Liver (tissue), 9 donors: ENCODE measurements around the gene BUB3. TPM values are rescaled to one million over a fixed set of nuclear protein-coding genes. Genes with fewer than 3 reads are reported as not detected.

Experiments
- DNase-seq: peaks from one replicate; pipeline ENCODE4 v3.0.0-alpha.2; 2017; ENCODE audit warnings: low spot score
- H3K27ac ChIP-seq, 2 donors: one replicate each; pipeline ENCODE4 v1.7.0; 2013; ENCODE audit warnings: inconsistent platforms in 2 of 2, low read length in 2 of 2, control low read depth in 1 of 2, low read depth in 1 of 2, mild to moderate bottlenecking in 1 of 2
- H3K27me3 ChIP-seq, 4 donors: one replicate each; pipeline versions ENCODE4 v1.6.1 to v1.7.0; 2013; ENCODE audit warnings: low read length in 3 of 4, inconsistent platforms in 1 of 4, mild to moderate bottlenecking in 1 of 4, moderate library complexity in 1 of 4; ENCODE audit not compliant: control insufficient read depth in 4 of 4, insufficient read depth in 4 of 4
- H3K36me3 ChIP-seq, 4 donors: one replicate each; pipeline versions ENCODE4 v1.6.1 to v1.7.0; 2013; ENCODE audit warnings: low read length in 3 of 4, mild to moderate bottlenecking in 3 of 4, low read depth in 1 of 4, moderate library complexity in 1 of 4; ENCODE audit not compliant: control insufficient read depth in 4 of 4, insufficient read depth in 3 of 4
- H3K4me1 ChIP-seq, 4 donors: one replicate each; pipeline versions ENCODE4 v1.6.1 to v1.7.0; 2013; ENCODE audit warnings: low read length in 3 of 4, mild to moderate bottlenecking in 3 of 4, moderate library complexity in 1 of 4; ENCODE audit not compliant: control insufficient read depth in 4 of 4, insufficient read depth in 4 of 4
- H3K4me3 ChIP-seq, 3 donors: one replicate each; pipeline versions ENCODE4 v1.6.1 to v1.7.0; 2013; ENCODE audit warnings: low read length in 3 of 3, control low read depth in 1 of 3, low read depth in 1 of 3, mild to moderate bottlenecking in 1 of 3
- H3K9ac ChIP-seq, 2 donors: one replicate each; pipeline ENCODE4 v1.7.0; 2013; ENCODE audit warnings: low read length in 2 of 2, mild to moderate bottlenecking in 2 of 2, moderate library complexity in 2 of 2, control low read depth in 1 of 2, low read depth in 1 of 2
- H3K9me3 ChIP-seq, 4 donors: one replicate each; pipeline versions ENCODE4 v1.6.1 to v1.7.0; 2013; ENCODE audit warnings: low read length in 3 of 4; ENCODE audit not compliant: control insufficient read depth in 4 of 4
- FOXA1 ChIP-seq: IDR thresholded peaks from 2 replicates; pipeline ENCODE4 v1.6.1; 2016; ENCODE audit warnings: antibody characterized with exemption
- FOXA2 ChIP-seq: IDR thresholded peaks from 2 replicates; pipeline ENCODE4 v1.6.1; 2016; ENCODE audit warnings: antibody characterized with exemption
- GABPA ChIP-seq, 2 donors: IDR thresholded peaks in 1 of 2; conservative IDR thresholded peaks in 1 of 2; 2 replicates each; pipeline ENCODE4 v1.6.1; 2016; ENCODE audit warnings: antibody characterized with exemption in 2 of 2, mild to moderate bottlenecking in 1 of 2, moderate library complexity in 1 of 2
- HNF4A ChIP-seq, 2 donors: conservative IDR thresholded peaks; 2 replicates each; pipeline ENCODE4 v1.6.1; 2016; ENCODE audit warnings: antibody characterized with exemption in 2 of 2, mild to moderate bottlenecking in 2 of 2
- HNF4G ChIP-seq: IDR thresholded peaks from 2 replicates; pipeline ENCODE4 v1.6.1; 2016; ENCODE audit warnings: antibody characterized with exemption
- RAD21 ChIP-seq, 2 donors: IDR thresholded peaks; 2 replicates each; pipeline ENCODE4 v1.6.1; 2016; ENCODE audit warnings: antibody characterized with exemption in 2 of 2, mild to moderate bottlenecking in 2 of 2
- RXRA ChIP-seq, 2 donors: IDR thresholded peaks; 2 replicates each; pipeline ENCODE4 v1.6.1; 2017 to 2018; ENCODE audit warnings: antibody characterized with exemption in 2 of 2, mild to moderate bottlenecking in 1 of 2
- TAF1 ChIP-seq: conservative IDR thresholded peaks from 2 replicates; pipeline ENCODE4 v1.6.1; 2016; ENCODE audit warnings: antibody characterized with exemption, mild to moderate bottlenecking
- WGBS: extraction: QIAGEN DNeasy Blood & Tissue Kit; methylation state at CpG from one replicate; pipeline ENCODE4 v1.1.7; 2013; 5-methylcytosine and 5-hydroxymethylcytosine counted together
- polyA plus RNA-seq, 2 donors: library from polyadenylated mRNA; stranded (reverse) in 1 of 2; unstranded in 1 of 2; fragments of 200-250 nt in 1 of 2; fragments of >200 nt in 1 of 2; fragmentation: Nextera tagmentation in 1 of 2; extraction: Ambion mirVana in 1 of 2; gene quantifications; one replicate each; pipeline versions ENCODE4 v1.2.1 to v1.2.3, GENCODE V29; 2013 to 2015
- total RNA-seq, 2 donors: library from RNA; depleted of rRNA; stranded (reverse); fragments of >200 nt; gene quantifications; one replicate each; pipeline ENCODE4 v1.2.3, GENCODE V29; 2014
- TF ChIP-seq, protein P1 (sequence below): IDR thresholded peaks from 2 replicates; pipeline ENCODE4 v1.6.1; 2016; ENCODE audit warnings: antibody characterized with exemption
- TF ChIP-seq, protein P2 (sequence below): fragments of 150-350 bp; IDR thresholded peaks from 2 replicates; pipeline ENCODE4 v1.5.1; 2017; ENCODE audit warnings: improper control_type of control experiment, low read depth, low read length; ENCODE audit not compliant: missing input control
- TF ChIP-seq, protein P3 (sequence below): IDR thresholded peaks from 2 replicates; pipeline ENCODE4 v1.6.1; 2016; ENCODE audit warnings: antibody characterized with exemption
- TF ChIP-seq, protein P4 (sequence below): IDR thresholded peaks from 2 replicates; pipeline ENCODE4 v1.6.1; 2016; ENCODE audit warnings: antibody characterized with exemption
- TF ChIP-seq, protein P5 (sequence below): IDR thresholded peaks from 2 replicates; pipeline ENCODE4 v1.6.1; 2016; ENCODE audit warnings: antibody characterized with exemption, mild to moderate bottlenecking
- donor health status: healthy.
- donor health status: healthy.
- donor health status: healthy.
- donor health status: healthy.
- donor health status: healthy.

The BUB3 gene
- total and polyA plus RNA-seq, 4 donors = 27.1 to 90.9 (median 41.6) TPM

DNA sequence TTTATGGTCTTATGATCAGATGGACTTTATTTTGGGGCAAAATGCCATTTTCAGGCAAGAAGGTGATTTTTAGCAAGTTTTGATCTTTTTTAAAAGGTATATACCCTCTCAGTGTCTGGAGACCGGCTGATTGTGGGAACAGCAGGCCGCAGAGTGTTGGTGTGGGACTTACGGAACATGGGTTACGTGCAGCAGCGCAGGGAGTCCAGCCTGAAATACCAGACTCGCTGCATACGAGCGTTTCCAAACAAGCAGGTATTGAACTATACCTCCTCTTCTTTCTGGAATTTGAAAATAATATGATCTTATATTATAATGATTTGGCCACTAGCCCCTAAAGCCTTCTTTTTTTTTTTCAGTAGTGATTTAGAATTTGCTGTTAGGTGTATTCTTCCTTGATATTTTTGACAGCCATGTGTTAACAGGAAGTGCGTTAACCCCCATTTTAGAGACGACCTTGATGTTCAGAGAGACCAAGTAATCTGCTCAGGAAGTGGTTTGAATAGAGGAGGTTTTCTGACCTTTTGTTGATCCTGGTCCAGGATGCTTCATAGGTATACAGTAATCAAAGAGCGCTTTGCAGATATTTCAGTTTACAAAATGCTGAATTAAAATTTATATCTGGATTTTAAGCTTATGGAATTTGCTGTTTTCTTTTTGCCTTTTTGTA lies 6.2 kb downstream of the BUB3 start:
- Histone ChIP-seq H3K27me3 (no peaks in the 10 kb centered on the region), H3K9me3 (no peaks in the 10 kb centered on the region), H3K36me3 (peaks cover 4 to 52% (median 42%) of the 10 kb centered on the region in 4 donors), H3K4me3 (no peak overlapping the region), H3K4me1 (peaks cover 0 to 9% (median 4%) of the 10 kb centered on the region in 4 donors), H3K27ac (no peak overlapping the region), H3K9ac (no peak overlapping the region)
- WGBS = 90% methylated on average over 11 of the region's 11 CpGs
- DNase-seq = no peak
- TF ChIP-seq FOXA2 (no peak), HNF4A (conservative IDR thresholded peaks at IDR 0.05) (no peak), TAF1 (no peak)
- TF ChIP-seq, protein P1, sequence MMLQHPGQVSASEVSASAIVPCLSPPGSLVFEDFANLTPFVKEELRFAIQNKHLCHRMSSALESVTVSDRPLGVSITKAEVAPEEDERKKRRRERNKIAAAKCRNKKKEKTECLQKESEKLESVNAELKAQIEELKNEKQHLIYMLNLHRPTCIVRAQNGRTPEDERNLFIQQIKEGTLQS = no peak
- TF ChIP-seq, protein P2, sequence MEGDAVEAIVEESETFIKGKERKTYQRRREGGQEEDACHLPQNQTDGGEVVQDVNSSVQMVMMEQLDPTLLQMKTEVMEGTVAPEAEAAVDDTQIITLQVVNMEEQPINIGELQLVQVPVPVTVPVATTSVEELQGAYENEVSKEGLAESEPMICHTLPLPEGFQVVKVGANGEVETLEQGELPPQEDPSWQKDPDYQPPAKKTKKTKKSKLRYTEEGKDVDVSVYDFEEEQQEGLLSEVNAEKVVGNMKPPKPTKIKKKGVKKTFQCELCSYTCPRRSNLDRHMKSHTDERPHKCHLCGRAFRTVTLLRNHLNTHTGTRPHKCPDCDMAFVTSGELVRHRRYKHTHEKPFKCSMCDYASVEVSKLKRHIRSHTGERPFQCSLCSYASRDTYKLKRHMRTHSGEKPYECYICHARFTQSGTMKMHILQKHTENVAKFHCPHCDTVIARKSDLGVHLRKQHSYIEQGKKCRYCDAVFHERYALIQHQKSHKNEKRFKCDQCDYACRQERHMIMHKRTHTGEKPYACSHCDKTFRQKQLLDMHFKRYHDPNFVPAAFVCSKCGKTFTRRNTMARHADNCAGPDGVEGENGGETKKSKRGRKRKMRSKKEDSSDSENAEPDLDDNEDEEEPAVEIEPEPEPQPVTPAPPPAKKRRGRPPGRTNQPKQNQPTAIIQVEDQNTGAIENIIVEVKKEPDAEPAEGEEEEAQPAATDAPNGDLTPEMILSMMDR = no peak

DNA sequence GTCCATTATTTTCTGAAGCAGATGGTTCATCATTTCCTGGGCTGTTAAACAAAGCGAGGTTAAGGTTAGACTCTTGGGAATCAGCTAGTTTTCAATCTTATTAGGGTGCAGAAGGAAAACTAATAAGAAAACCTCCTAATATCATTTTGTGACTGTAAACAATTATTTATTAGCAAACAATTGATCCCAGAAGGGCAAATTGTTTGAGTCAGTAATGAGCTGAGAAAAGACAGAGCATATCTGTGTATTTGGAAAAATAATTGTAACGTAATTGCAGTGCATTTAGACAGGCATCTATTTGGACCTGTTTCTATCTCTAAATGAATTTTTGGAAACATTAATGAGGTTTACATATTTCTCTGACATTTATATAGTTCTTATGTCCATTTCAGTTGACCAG lies 10.1 kb downstream of the BUB3 start:
- no peaks in the 10 kb centered on the region for H3K4me1 ChIP-seq
- DNase-seq = no peak
- 97% methylated on average over 2 of the region's 2 CpGs for WGBS
- H3K9me3 ChIP-seq = no peaks in the 10 kb centered on the region
- H3K9ac ChIP-seq = no peak overlapping the region
- peaks cover 9 to 42% (median 38%) of the 10 kb centered on the region in 4 donors for H3K36me3 ChIP-seq
- H3K4me3 ChIP-seq = no peak overlapping the region
- H3K27me3 ChIP-seq = no peaks in the 10 kb centered on the region
- no peak overlapping the region for H3K27ac ChIP-seq
- TF ChIP-seq RAD21 (IDR thresholded peaks at IDR 0.05) = no peak

DNA sequence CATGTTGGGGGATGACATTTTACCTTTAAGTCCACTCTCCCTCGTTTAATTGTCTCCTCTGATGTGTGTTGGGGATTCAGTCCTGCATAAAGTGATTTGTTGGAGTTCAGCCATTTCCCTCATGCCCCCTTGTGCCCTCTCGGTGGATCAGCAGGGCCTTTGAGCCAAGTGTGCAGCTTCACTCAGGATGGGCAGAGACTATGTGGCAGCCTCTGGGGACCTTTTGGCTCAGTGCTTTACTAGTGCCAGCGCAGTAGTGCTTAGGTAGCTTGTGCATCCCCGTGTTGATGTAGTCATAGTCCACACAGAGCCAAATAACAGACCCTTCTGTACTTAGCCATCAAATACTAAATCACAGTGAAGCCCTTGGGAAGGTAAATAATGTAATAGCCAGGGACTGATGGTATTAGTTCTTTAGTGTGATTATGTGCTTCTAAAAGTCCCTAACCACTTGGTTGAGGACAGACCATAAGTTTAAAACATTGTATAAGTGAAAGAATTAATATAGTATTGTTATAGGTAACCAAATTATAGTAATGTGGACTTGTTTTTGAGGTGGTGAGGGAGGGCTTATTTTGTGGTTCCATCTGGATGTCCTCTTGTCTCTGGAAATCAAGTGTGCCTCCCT lies 11.4 kb downstream of the BUB3 start:
- Histone ChIP-seq H3K4me1 (peaks cover 0 to 3% (median 2%) of the 10 kb centered on the region in 4 donors), H3K36me3 (peaks cover 9 to 42% (median 35%) of the 10 kb centered on the region in 4 donors), H3K27me3 (no peaks in the 10 kb centered on the region), H3K9ac (no peak overlapping the region), H3K9me3 (no peaks in the 10 kb centered on the region), H3K4me3 (no peak overlapping the region), H3K27ac (no peak overlapping the region)
- no peak for TF ChIP-seq HNF4G
- TF ChIP-seq, protein P3, sequence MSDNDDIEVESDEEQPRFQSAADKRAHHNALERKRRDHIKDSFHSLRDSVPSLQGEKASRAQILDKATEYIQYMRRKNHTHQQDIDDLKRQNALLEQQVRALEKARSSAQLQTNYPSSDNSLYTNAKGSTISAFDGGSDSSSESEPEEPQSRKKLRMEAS = no peak
- TF ChIP-seq, protein P1 = no peak
- TF ChIP-seq GABPA (IDR thresholded peaks at IDR 0.05 in 1 of 2, conservative IDR thresholded peaks at IDR 0.05 in 1 of 2) = no peak
- TF ChIP-seq, protein P4, sequence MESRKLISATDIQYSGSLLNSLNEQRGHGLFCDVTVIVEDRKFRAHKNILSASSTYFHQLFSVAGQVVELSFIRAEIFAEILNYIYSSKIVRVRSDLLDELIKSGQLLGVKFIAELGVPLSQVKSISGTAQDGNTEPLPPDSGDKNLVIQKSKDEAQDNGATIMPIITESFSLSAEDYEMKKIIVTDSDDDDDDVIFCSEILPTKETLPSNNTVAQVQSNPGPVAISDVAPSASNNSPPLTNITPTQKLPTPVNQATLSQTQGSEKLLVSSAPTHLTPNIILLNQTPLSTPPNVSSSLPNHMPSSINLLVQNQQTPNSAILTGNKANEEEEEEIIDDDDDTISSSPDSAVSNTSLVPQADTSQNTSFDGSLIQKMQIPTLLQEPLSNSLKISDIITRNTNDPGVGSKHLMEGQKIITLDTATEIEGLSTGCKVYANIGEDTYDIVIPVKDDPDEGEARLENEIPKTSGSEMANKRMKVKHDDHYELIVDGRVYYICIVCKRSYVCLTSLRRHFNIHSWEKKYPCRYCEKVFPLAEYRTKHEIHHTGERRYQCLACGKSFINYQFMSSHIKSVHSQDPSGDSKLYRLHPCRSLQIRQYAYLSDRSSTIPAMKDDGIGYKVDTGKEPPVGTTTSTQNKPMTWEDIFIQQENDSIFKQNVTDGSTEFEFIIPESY = no peak
- no peak for TF ChIP-seq RXRA (IDR thresholded peaks at IDR 0.05)
- no peak for TF ChIP-seq FOXA1
- TF ChIP-seq, protein P5, sequence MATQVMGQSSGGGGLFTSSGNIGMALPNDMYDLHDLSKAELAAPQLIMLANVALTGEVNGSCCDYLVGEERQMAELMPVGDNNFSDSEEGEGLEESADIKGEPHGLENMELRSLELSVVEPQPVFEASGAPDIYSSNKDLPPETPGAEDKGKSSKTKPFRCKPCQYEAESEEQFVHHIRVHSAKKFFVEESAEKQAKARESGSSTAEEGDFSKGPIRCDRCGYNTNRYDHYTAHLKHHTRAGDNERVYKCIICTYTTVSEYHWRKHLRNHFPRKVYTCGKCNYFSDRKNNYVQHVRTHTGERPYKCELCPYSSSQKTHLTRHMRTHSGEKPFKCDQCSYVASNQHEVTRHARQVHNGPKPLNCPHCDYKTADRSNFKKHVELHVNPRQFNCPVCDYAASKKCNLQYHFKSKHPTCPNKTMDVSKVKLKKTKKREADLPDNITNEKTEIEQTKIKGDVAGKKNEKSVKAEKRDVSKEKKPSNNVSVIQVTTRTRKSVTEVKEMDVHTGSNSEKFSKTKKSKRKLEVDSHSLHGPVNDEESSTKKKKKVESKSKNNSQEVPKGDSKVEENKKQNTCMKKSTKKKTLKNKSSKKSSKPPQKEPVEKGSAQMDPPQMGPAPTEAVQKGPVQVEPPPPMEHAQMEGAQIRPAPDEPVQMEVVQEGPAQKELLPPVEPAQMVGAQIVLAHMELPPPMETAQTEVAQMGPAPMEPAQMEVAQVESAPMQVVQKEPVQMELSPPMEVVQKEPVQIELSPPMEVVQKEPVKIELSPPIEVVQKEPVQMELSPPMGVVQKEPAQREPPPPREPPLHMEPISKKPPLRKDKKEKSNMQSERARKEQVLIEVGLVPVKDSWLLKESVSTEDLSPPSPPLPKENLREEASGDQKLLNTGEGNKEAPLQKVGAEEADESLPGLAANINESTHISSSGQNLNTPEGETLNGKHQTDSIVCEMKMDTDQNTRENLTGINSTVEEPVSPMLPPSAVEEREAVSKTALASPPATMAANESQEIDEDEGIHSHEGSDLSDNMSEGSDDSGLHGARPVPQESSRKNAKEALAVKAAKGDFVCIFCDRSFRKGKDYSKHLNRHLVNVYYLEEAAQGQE = no peak
- no peak for TF ChIP-seq HNF4A (conservative IDR thresholded peaks at IDR 0.05)
- 79% methylated on average over 4 of the region's 4 CpGs for WGBS
- no peak for DNase-seq
